H1 (cell line): ENCODE measurements around the gene DNASE1. TPM values are rescaled to one million over a fixed set of nuclear protein-coding genes. Genes with fewer than 3 reads are reported as not detected.

Source experiments
- CTCF ChIA-PET: fragments of 300-600 bp; sonication (Branson Sonifier 250); formaldehyde crosslinking; loops from one replicate; lab custom pipeline; 2021; ENCODE audit not compliant: partially characterized antibody; lab: Charles Lee
- POLR2A ChIA-PET: fragments of 300-600 bp; sonication (Branson Sonifier 250); formaldehyde crosslinking; loops from one replicate; lab custom pipeline; 2021; ENCODE audit warnings: inconsistent platforms; ENCODE audit not compliant: partially characterized antibody; lab: Charles Lee
- DNase-seq, 2 experiments: peaks; one replicate each; pipeline versions ENCODE4 v3.0.0 to v3.0.0-alpha.2; 2010 to 2022; ENCODE audit warnings: low spot score in 2 of 2, low read depth in 1 of 2, mixed read lengths in 1 of 2
- FAIRE-seq: peaks from 2 replicates; lab custom pipeline; 2011; peaks lifted over from hg19 to GRCh38; lab: Jason Lieb, UNC
- H2AFZ ChIP-seq: 2 replicates; pipeline ENCODE4 v1.8.1; 2012; ENCODE audit warnings: low read length, inconsistent platforms
- H2AK5ac ChIP-seq: 2 replicates; pipeline ENCODE4 v1.6.1; 2013; ENCODE audit warnings: low read depth, low read length
- H2BK120ac ChIP-seq: replicated peaks from 2 replicates; pipeline ENCODE3; 2013; ENCODE audit warnings: low read depth, low read length, inconsistent platforms
- H2BK12ac ChIP-seq: 2 replicates; pipeline ENCODE4 v1.6.1; 2013; ENCODE audit warnings: low read depth, low read length
- H2BK15ac ChIP-seq: 2 replicates; pipeline ENCODE4 v1.6.1; 2013; ENCODE audit warnings: low read length
- H2BK20ac ChIP-seq: 2 replicates; pipeline ENCODE4 v1.6.1; 2013; ENCODE audit warnings: low read length
- H2BK5ac ChIP-seq: 2 replicates; pipeline ENCODE4 v1.6.1; 2013; ENCODE audit warnings: low read depth, low read length
- H3K14ac ChIP-seq: 2 replicates; pipeline ENCODE4 v1.6.1; 2013; ENCODE audit warnings: inconsistent platforms; ENCODE audit not compliant: insufficient read length
- H3K18ac ChIP-seq: 2 replicates; pipeline ENCODE4 v1.6.1; 2013; ENCODE audit warnings: low read length; ENCODE audit errors: extremely low read depth
- H3K23ac ChIP-seq: 2 replicates; pipeline ENCODE4 v1.6.1; 2013; ENCODE audit warnings: inconsistent platforms; ENCODE audit not compliant: insufficient read length
- H3K23me2 ChIP-seq: 2 replicates; pipeline ENCODE4 v1.6.1; 2013; ENCODE audit warnings: low read depth, low read length
- H3K27ac ChIP-seq: 2 replicates; pipeline ENCODE4 v1.6.1; 2011; ENCODE audit warnings: low read depth, low read length, inconsistent platforms
- H3K27me3 ChIP-seq, 4 experiments: replicated peaks in 1 of 4; 1 replicate in 1 of 4; 2 replicates in 3 of 4; pipeline versions ENCODE4 v1.6.1 to v1.8.1; 2011 to 2013; ENCODE audit warnings: low read length in 3 of 4, mild to moderate bottlenecking in 3 of 4, inconsistent platforms in 2 of 4, mixed read lengths in 2 of 4, moderate library complexity in 1 of 4; ENCODE audit not compliant: control insufficient read depth in 3 of 4, insufficient read depth in 3 of 4; ENCODE audit errors: extremely low read depth in 1 of 4
- H3K36me3 ChIP-seq, 4 experiments: 2 replicates each; pipeline versions ENCODE4 v1.6.1 to v1.8.1; 2011 to 2013; ENCODE audit warnings: mild to moderate bottlenecking in 4 of 4, low read length in 3 of 4, moderate library complexity in 2 of 4, control low read depth in 1 of 4, inconsistent platforms in 1 of 4; ENCODE audit not compliant: insufficient read depth in 4 of 4, control insufficient read depth in 2 of 4
- H3K4ac ChIP-seq: replicated peaks from 2 replicates; pipeline ENCODE3; 2013; ENCODE audit warnings: low read length, low read depth, mixed read lengths, inconsistent platforms; ENCODE audit not compliant: insufficient read length
- H3K4me1 ChIP-seq, 4 experiments: replicated peaks in 1 of 4; 1 replicate in 1 of 4; 2 replicates in 3 of 4; pipeline versions ENCODE4 v1.6.1 to v1.8.1; 2011 to 2013; ENCODE audit warnings: low read length in 3 of 4, inconsistent platforms in 2 of 4, mixed read lengths in 1 of 4; ENCODE audit not compliant: insufficient read depth in 4 of 4, control insufficient read depth in 3 of 4
- H3K4me2 ChIP-seq, 2 experiments: 2 replicates each; pipeline versions ENCODE4 v1.6.1 to v1.8.1; 2011 to 2013; ENCODE audit warnings: low read depth in 2 of 2, low read length in 2 of 2, control low read depth in 1 of 2, inconsistent platforms in 1 of 2, mild to moderate bottlenecking in 1 of 2; ENCODE audit not compliant: insufficient read depth in 1 of 2
- H3K4me3 ChIP-seq, 4 experiments: fragments of 200-600, 300-600 bp in 1 of 4; sonication (generic), shearing (Covaris generic), sonication (Bioruptor Twin) in 1 of 4; 2 replicates each; pipeline versions ENCODE4 v1.5.1 to v1.8.1; 2011 to 2016; ENCODE audit warnings: low read length in 4 of 4, low read depth in 3 of 4, control low read depth in 2 of 4, inconsistent platforms in 2 of 4, mild to moderate bottlenecking in 2 of 4, mixed read lengths in 1 of 4, moderate library complexity in 1 of 4; ENCODE audit not compliant: insufficient read depth in 2 of 4; ENCODE audit errors: extremely low read depth in 1 of 4
- H3K56ac ChIP-seq: replicated peaks from 2 replicates; pipeline ENCODE3; 2013; ENCODE audit warnings: low read depth, mild to moderate bottlenecking, mixed read lengths, low read length, inconsistent platforms; ENCODE audit not compliant: insufficient read length
- H3K79me1 ChIP-seq: 2 replicates; pipeline ENCODE4 v1.6.1; 2013; ENCODE audit warnings: low read depth, low read length, control low read depth
- H3K79me2 ChIP-seq, 2 experiments: 2 replicates each; pipeline versions ENCODE4 v1.6.1 to v1.8.1; 2012 to 2013; ENCODE audit warnings: low read length in 2 of 2, mild to moderate bottlenecking in 2 of 2, inconsistent platforms in 1 of 2; ENCODE audit not compliant: insufficient read depth in 2 of 2, control insufficient read depth in 1 of 2
- H3K9ac ChIP-seq, 4 experiments: replicated peaks in 1 of 4; 1 replicate in 1 of 4; 2 replicates in 3 of 4; pipeline versions ENCODE4 v1.6.1 to v1.8.1; 2011 to 2013; ENCODE audit warnings: low read depth in 3 of 4, low read length in 3 of 4, control low read depth in 2 of 4, mild to moderate bottlenecking in 2 of 4, moderate library complexity in 2 of 4, inconsistent platforms in 1 of 4; ENCODE audit errors: extremely low read depth in 1 of 4
- H3K9me3 ChIP-seq, 2 experiments: 2 replicates each; pipeline versions ENCODE4 v1.6.1 to v1.8.1; 2012 to 2013; ENCODE audit warnings: mild to moderate bottlenecking in 2 of 2, moderate library complexity in 2 of 2, control low read depth in 1 of 2, inconsistent platforms in 1 of 2, low read depth in 1 of 2, low read length in 1 of 2, mixed read lengths in 1 of 2; ENCODE audit not compliant: insufficient read depth in 2 of 2
- H4K20me1 ChIP-seq, 2 experiments: replicated peaks in 1 of 2; 2 replicates each; pipeline versions ENCODE3 to v1.8.1; 2011 to 2013; ENCODE audit warnings: inconsistent platforms in 2 of 2, low read length in 2 of 2, mild to moderate bottlenecking in 1 of 2; ENCODE audit not compliant: insufficient read depth in 2 of 2, control insufficient read depth in 1 of 2
- H4K5ac ChIP-seq: 2 replicates; pipeline ENCODE4 v1.6.1; 2013; ENCODE audit warnings: low read length, low read depth, mixed read lengths, inconsistent platforms; ENCODE audit not compliant: insufficient read length
- H4K8ac ChIP-seq: 2 replicates; pipeline ENCODE4 v1.8.0; 2013; ENCODE audit warnings: mild to moderate bottlenecking, moderate library complexity, low read length, inconsistent platforms; ENCODE audit not compliant: insufficient read depth; ENCODE audit errors: extremely low read depth
- H4K91ac ChIP-seq: replicated peaks from 2 replicates; pipeline ENCODE3; 2013; ENCODE audit warnings: low read length, mixed read lengths, inconsistent platforms; ENCODE audit not compliant: insufficient read length
- ATF2 ChIP-seq: IDR thresholded peaks from 2 replicates; pipeline ENCODE4 v1.6.1; 2012; ENCODE audit warnings: low read length, inconsistent platforms
- GABPA ChIP-seq: IDR thresholded peaks from 2 replicates; pipeline ENCODE4 v1.6.1; 2011; ENCODE audit warnings: mild to moderate bottlenecking, low read length, moderate library complexity, borderline replicate concordance; ENCODE audit not compliant: insufficient read depth
- HDAC2 ChIP-seq, 2 experiments: fragments of 300-600 bp in 1 of 2; sonication (generic) in 1 of 2; IDR thresholded peaks; 2 replicates each; pipeline ENCODE4 v1.6.1; 2011 to 2012; ENCODE audit warnings: low read depth in 2 of 2, low read length in 2 of 2, mild to moderate bottlenecking in 2 of 2, moderate library complexity in 2 of 2, borderline replicate concordance in 1 of 2, inconsistent platforms in 1 of 2
- HDAC6 ChIP-seq: IDR thresholded peaks from one replicate; pipeline ENCODE4 v1.7.1; 2012; ENCODE audit warnings: low read depth, mild to moderate bottlenecking, inconsistent platforms, low read length, moderate library complexity
- KDM4A ChIP-seq: IDR thresholded peaks from one replicate; pipeline ENCODE4 v1.7.1; 2012; ENCODE audit warnings: low read depth, mild to moderate bottlenecking, moderate library complexity, low read length, inconsistent platforms; ENCODE audit not compliant: severe bottlenecking
- MAX ChIP-seq: IDR thresholded peaks from 2 replicates; pipeline ENCODE4 v1.6.1; 2012; ENCODE audit warnings: inconsistent platforms
- POLR2AphosphoS5 ChIP-seq: IDR thresholded peaks from 2 replicates; pipeline ENCODE4 v1.6.1; 2011; ENCODE audit warnings: low read depth, low read length
- POU5F1 ChIP-seq: IDR thresholded peaks from 2 replicates; pipeline ENCODE4 v1.6.1; 2011; ENCODE audit warnings: low read depth, mild to moderate bottlenecking, low read length, moderate library complexity
- RAD21 ChIP-seq, 2 experiments: IDR thresholded peaks in 1 of 2; conservative IDR thresholded peaks in 1 of 2; 2 replicates each; pipeline ENCODE4 v1.6.1; 2011; ENCODE audit warnings: low read depth in 2 of 2, low read length in 2 of 2, improper control_type of control experiment in 1 of 2, inconsistent platforms in 1 of 2, mild to moderate bottlenecking in 1 of 2, moderate library complexity in 1 of 2
- SRF ChIP-seq: IDR thresholded peaks from 2 replicates; pipeline ENCODE4 v1.6.1; 2011; ENCODE audit warnings: mild to moderate bottlenecking, low read depth, low read length, moderate library complexity
- TEAD4 ChIP-seq: IDR thresholded peaks from 2 replicates; pipeline ENCODE4 v1.6.1; 2012; ENCODE audit warnings: low read depth, low read length, inconsistent platforms, mixed read lengths
- WGBS, 2 experiments: shearing (Covaris generic) in 1 of 2; methylation state at CpG; one replicate each; pipeline versions ENCODE4 v1.1.6 to v1.1.7; 2013 to 2015; ENCODE audit warnings: low lambda C conversion rate in 2 of 2, mixed read lengths in 2 of 2, inconsistent platforms in 1 of 2, low coverage in 1 of 2, missing lambda C conversion rate in 1 of 2; ENCODE audit not compliant: insufficient replicate concordance in 2 of 2, insufficient coverage in 1 of 2, insufficient read length in 1 of 2; ENCODE audit errors: extremely low coverage in 1 of 2, missing lambda C conversion rate in 1 of 2; 5-methylcytosine and 5-hydroxymethylcytosine counted together
- polyA plus RNA-seq, 7 experiments: library from polyadenylated mRNA; depleted of rRNA in 3 of 7; stranded (reverse) in 5 of 7; unstranded in 2 of 7; fragments of >200 nt in 5 of 7; fragments of 200-250 nt in 2 of 7; gene quantifications; 1 replicate in 5 of 7; 2 replicates in 1 of 7; 4 replicates in 1 of 7; pipeline versions ENCODE4 v1.2.1 to v1.2.3, GENCODE V29; 2011 to 2013; ENCODE audit warnings: missing spikeins in 2 of 7, mixed read lengths in 2 of 7
- total RNA-seq: library from RNA; stranded (reverse); fragmentation: NEBNext Ultra II Directional; extraction: Animal tissue kit (Norgen Biotek cat#: 25700); gene quantifications from 2 replicates; pipeline ENCODE4 v1.2.1, GENCODE V29; 2021

DNASE1 gene
- total and polyA plus RNA-seq, 2 of the 8 experiments (the other 6 are each of a cell fraction or from before 2014, with no cell fraction given): 11.5 to 16.7 TPM

- Histone ChIP-seq H4K20me1 (peaks cover 9 to 13% of the 10 kb centered on the region in 2 experiments), H4K8ac (no peak overlapping the region), H3K4me1 (no peaks in the 10 kb centered on the region), H2BK120ac (no peak overlapping the region), H2AK5ac (no peak overlapping the region), H3K23ac (no peak overlapping the region), H3K79me2 (no peaks in the 10 kb centered on the region), H2BK12ac (no peak overlapping the region), H3K4me2 (no peak overlapping the region), H4K5ac (no peak overlapping the region), H3K79me1 (no peaks in the 10 kb centered on the region; the same call in 1 of the 2 replicates), H3K9ac (no peak overlapping the region), H2BK20ac (no peak overlapping the region), H3K56ac (no peak overlapping the region)
- WGBS, 2 experiments: 95% methylated on average over 18 of the region's 18 CpGs; no CpG with 5 or more reads in 1 of the 2 experiments
- FAIRE-seq (no peak), DNase-seq (no peak)
- CTCF ChIA-PET: interaction anchor here (0.8 to 1.1 kb wide), 2 partner anchors 27 to 187 kb away, joined by 3 read pairs; no protein-coding TSS in a partner anchor
- TF ChIP-seq HDAC2 (IDR thresholded peaks at IDR 0.05; ENCODE audit: borderline replicate concordance in 1 of 2, low read depth in 2 of 2, low read length in 2 of 2) (no peak), SRF (no peak), MAX (no peak), HDAC6 (no peak), GABPA (no peak), ATF2 (no peak), POLR2AphosphoS5 (no peak), RAD21 (IDR thresholded peaks at IDR 0.05 in 1 of 2, conservative IDR thresholded peaks at IDR 0.05 in 1 of 2; ENCODE audit: low read depth in 2 of 2, low read length in 2 of 2) (no peak), TEAD4 (no peak), POU5F1 (no peak), KDM4A (no peak)
- TF ChIP-seq, all 59 proteins: peak for 0
- Histone ChIP-seq H4K91ac (no peak overlapping the region), H3K4ac (no peak overlapping the region), H3K36me3 (peaks cover 26 to 59% (median 57%) of the 10 kb centered on the region in 4 experiments), H2BK15ac (no peak overlapping the region), H3K23me2 (no peaks in the 10 kb centered on the region), H3K27ac (no peak overlapping the region), H3K18ac (no peak overlapping the region), H3K9me3 (no peaks in the 10 kb centered on the region), H3K27me3 (no peaks in the 10 kb centered on the region), H2AFZ (no peak overlapping the region), H3K4me3 (no peak overlapping the region), H3K14ac (no peak overlapping the region), H2BK5ac (no peak overlapping the region)
- POLR2A ChIA-PET: interaction anchor here (0.6 kb wide), 1 partner anchor 10 kb away, joined by 3 read pairs; no protein-coding TSS in a partner anchor
These were observed 18.7 kb downstream of the DNASE1 start for GRCh38 chr16:3673201-3673600.
